GM12878 (cell line): Measurements from ENCODE around the gene ATP7B.

Experiments used
- SMC3 ChIP-seq: IDR thresholded peaks from 2 replicates; pipeline ENCODE4 v1.6.1; 2011; ENCODE audit warnings: low read length, improper control_type of control experiment, borderline replicate concordance
- ZBTB33 ChIP-seq: fragments of 450-650 bp; IDR thresholded peaks from 2 replicates; pipeline ENCODE4 v1.6.1; 2017; ENCODE audit warnings: mild to moderate bottlenecking

DNA sequence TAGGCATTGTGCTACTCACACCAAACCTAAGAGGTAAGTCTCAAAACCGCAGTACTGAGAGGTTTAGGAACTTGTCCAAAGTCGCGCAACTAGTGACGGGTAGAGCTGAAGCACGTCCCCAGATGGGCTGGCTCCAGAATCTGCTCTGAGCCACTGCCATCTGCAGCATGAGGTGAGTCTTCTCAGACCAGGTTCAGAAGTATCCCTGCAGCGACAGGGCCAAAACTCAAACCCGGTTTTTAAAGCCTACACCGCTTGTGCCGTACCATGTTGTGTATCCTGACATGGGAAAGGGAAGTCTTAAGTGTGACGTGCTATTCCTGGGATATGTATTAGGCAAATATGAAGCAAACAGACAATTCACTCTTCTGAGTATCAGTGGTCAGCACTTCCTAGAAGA, 45.1 kb downstream of the ATP7B start:
- TF ChIP-seq ZBTB33 (no peak), SMC3 (no peak)
